ENCODE data around the gene MED10.

The MED10 gene

DNA sequence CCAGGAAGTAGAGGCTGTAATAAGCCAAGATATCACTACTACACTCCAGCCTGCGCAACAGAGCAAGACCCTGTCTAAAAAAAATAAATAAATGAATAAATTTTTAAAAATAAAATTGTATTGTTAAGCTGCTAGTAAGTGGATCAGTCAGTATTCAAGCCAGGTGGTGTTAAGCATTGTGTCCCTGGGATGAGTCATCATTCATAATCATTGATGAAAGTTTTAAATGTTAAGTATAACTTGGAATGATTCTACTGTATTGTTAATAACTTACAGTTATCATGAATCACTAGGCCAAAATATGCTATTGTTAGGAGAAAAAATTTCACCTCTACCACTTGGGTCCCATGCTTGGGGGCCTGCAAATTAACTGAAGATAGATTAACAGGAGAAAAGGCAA is 38.2 kb downstream of the MED10 start:
- H3K4me1 ChIP-seq (ENCODE audit: control insufficient read depth, insufficient read depth, low read length, poor library complexity, severe bottlenecking), result no peaks in the 10 kb centered on the region
- H3K27ac ChIP-seq (ENCODE audit: insufficient read depth, low read length, poor library complexity, severe bottlenecking), result no peak overlapping the region
- no peak for DNase-seq
- H3K36me3 ChIP-seq (ENCODE audit: control insufficient read depth, insufficient read depth, low read length), result no peaks in the 10 kb centered on the region
- H3K9me3 ChIP-seq (ENCODE audit: control insufficient read depth, low read length), result no peaks in the 10 kb centered on the region
- H3K4me3 ChIP-seq (ENCODE audit: insufficient read depth, low read depth, low read length, poor library complexity, severe bottlenecking), result no peak overlapping the region
- no peaks in the 10 kb centered on the region for H3K27me3 ChIP-seq (replicated peaks; ENCODE audit: control insufficient read depth, insufficient read depth, low read length, poor library complexity, severe bottlenecking)

DNA sequence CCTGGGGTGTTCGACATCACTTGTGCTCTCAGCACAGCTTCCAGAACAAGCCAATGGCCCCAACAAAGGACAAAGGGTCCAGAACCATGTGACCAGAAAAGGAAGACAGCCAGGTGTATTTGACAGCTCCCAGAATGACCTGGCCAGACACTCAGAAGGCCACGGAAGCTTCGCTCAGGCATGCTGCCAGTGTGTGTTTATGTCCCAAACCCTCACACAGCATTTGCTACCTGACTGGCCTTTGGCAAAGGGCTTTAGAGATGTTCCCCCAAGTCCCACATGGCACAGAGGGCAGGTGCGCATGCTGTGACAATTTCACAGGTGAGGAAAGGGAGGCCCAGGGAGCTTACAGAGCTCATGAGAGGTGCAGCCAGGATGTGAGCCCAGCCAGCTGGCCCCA is 39.5 kb downstream of the MED10 start:
- H3K27ac ChIP-seq (ENCODE audit: insufficient read depth, low read length, poor library complexity, severe bottlenecking), result no peak overlapping the region
- no peak overlapping the region for H3K4me3 ChIP-seq (ENCODE audit: insufficient read depth, low read depth, low read length, poor library complexity, severe bottlenecking)
- H3K9me3 ChIP-seq (ENCODE audit: control insufficient read depth, low read length), result no peaks in the 10 kb centered on the region
- no peak for DNase-seq
- H3K27me3 ChIP-seq (replicated peaks; ENCODE audit: control insufficient read depth, insufficient read depth, low read length, poor library complexity, severe bottlenecking), result no peaks in the 10 kb centered on the region
- H3K4me1 ChIP-seq (ENCODE audit: control insufficient read depth, insufficient read depth, low read length, poor library complexity, severe bottlenecking), result no peaks in the 10 kb centered on the region
- no peaks in the 10 kb centered on the region for H3K36me3 ChIP-seq (ENCODE audit: control insufficient read depth, insufficient read depth, low read length)

DNA sequence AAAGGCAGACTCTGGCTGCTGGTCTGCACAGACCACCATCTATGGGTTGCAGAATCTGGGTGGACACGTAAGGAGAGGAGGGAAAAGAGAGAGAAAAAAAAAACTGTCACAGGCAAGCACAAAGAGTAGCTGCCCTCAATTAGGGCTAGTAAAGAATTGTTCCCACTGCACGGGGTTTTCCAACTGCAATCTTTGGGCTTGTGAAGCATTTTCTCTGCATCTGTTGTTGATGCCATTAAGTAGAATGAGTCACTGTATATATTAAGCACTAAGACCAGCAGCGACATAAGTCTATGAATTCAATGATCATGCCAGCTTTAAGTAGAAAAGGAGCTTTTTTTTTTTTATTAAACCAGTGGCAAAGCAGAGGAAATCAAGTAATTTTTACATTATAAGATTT is 40.2 kb downstream of the MED10 start:
- no peaks in the 10 kb centered on the region for H3K9me3 ChIP-seq (ENCODE audit: control insufficient read depth, low read length)
- H3K36me3 ChIP-seq (ENCODE audit: control insufficient read depth, insufficient read depth, low read length), result no peaks in the 10 kb centered on the region
- H3K27ac ChIP-seq (ENCODE audit: insufficient read depth, low read length, poor library complexity, severe bottlenecking), result no peak overlapping the region
- H3K27me3 ChIP-seq (replicated peaks; ENCODE audit: control insufficient read depth, insufficient read depth, low read length, poor library complexity, severe bottlenecking), result no peaks in the 10 kb centered on the region
- no peaks in the 10 kb centered on the region for H3K4me1 ChIP-seq (ENCODE audit: control insufficient read depth, insufficient read depth, low read length, poor library complexity, severe bottlenecking)
- no peak overlapping the region for H3K4me3 ChIP-seq (ENCODE audit: insufficient read depth, low read depth, low read length, poor library complexity, severe bottlenecking)
- DNase-seq, result no peak

DNA sequence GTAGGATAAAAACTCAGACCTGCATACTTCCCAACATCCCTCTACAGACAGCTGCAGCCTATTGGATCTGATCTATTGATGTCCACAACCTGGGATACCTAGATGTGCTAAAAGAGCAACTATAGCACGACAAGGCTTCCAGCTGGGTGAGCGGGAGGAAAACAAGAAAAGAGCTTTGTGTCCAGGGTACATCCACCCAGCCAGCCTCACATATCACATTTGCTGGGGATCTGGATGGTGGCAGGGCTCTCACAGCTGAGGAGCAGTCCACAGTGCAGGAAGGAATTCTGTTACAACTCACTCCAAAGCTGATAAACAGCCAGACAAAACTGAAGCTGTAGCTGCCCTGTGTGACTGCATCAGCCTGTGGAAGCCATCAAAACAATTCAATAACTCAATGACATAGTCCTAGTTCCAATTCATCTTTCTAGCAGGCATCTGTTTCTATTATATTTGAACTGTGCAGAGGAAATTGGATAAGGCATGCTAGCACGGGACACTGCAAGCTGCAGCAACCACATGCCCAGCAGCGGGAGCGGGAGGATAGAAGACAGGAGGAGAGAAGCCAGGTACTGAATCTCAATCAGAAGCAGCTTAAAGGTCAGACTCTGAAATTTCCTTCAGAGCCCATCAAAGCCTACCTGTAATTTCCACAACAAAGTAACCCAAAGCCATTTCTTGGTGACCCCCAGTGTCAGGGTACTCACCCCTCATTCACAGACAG is 45.0 kb downstream of the MED10 start:
- Histone ChIP-seq H3K9me3 (ENCODE audit: control insufficient read depth, low read length) (peaks cover 5% of the 10 kb centered on the region), H3K27me3 (replicated peaks; ENCODE audit: control insufficient read depth, insufficient read depth, low read length, poor library complexity, severe bottlenecking) (no peaks in the 10 kb centered on the region), H3K4me1 (ENCODE audit: control insufficient read depth, insufficient read depth, low read length, poor library complexity, severe bottlenecking) (no peaks in the 10 kb centered on the region), H3K4me3 (ENCODE audit: insufficient read depth, low read depth, low read length, poor library complexity, severe bottlenecking) (no peak overlapping the region), H3K36me3 (ENCODE audit: control insufficient read depth, insufficient read depth, low read length) (no peaks in the 10 kb centered on the region), H3K27ac (ENCODE audit: insufficient read depth, low read length, poor library complexity, severe bottlenecking) (no peak overlapping the region)
- no peak for DNase-seq

DNA sequence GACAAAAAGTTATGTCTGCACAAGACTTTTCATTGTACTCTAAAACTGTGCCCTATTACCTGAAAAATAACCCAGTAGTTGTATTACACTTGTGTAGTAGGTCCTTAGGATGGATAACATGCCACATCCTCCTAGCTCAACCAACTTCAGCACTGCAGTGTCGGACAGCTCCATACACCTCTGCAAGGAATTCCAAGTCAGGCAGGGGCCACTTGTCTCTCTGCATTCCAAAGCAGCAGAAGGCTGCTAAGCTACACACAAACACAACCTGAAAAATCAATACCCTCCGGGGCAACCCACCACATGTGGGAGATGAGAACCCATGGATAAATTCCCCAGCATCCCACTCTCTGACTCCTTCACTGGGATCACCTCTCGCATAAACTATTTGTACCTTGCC is 50.2 kb downstream of the MED10 start:
- no peaks in the 10 kb centered on the region for H3K27me3 ChIP-seq (replicated peaks; ENCODE audit: control insufficient read depth, insufficient read depth, low read length, poor library complexity, severe bottlenecking)
- no peak overlapping the region for H3K4me3 ChIP-seq (ENCODE audit: insufficient read depth, low read depth, low read length, poor library complexity, severe bottlenecking)
- no peaks in the 10 kb centered on the region for H3K36me3 ChIP-seq (ENCODE audit: control insufficient read depth, insufficient read depth, low read length)
- no peak for DNase-seq
- H3K9me3 ChIP-seq (ENCODE audit: control insufficient read depth, low read length), result peaks cover 5% of the 10 kb centered on the region
- H3K27ac ChIP-seq (ENCODE audit: insufficient read depth, low read length, poor library complexity, severe bottlenecking), result no peak overlapping the region
- no peaks in the 10 kb centered on the region for H3K4me1 ChIP-seq (ENCODE audit: control insufficient read depth, insufficient read depth, low read length, poor library complexity, severe bottlenecking)

DNA sequence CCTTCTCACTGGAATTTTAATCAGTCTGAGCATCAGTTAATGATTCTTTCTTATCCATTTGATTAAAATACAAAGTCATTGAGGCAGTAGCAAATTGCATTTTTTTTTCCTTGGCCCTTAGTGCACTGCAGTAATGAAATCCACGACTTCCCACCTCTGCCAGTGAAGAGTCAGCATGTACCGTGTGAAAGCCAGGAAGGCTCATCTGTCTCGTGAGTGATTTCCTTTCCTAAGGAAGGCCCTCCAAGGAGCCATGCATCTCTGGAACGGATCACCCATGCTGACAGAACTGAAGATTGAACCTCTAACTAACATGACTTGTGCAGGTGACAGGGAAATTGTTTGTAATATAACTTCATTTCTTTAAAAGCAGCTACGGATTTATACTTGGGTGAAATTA is 51.6 kb downstream of the MED10 start:
- H3K4me3 ChIP-seq (ENCODE audit: insufficient read depth, low read depth, low read length, poor library complexity, severe bottlenecking), result no peak overlapping the region
- DNase-seq, result no peak
- no peaks in the 10 kb centered on the region for H3K27me3 ChIP-seq (replicated peaks; ENCODE audit: control insufficient read depth, insufficient read depth, low read length, poor library complexity, severe bottlenecking)
- H3K27ac ChIP-seq (ENCODE audit: insufficient read depth, low read length, poor library complexity, severe bottlenecking), result no peak overlapping the region
- H3K9me3 ChIP-seq (ENCODE audit: control insufficient read depth, low read length), result peaks cover 5% of the 10 kb centered on the region
- H3K36me3 ChIP-seq (ENCODE audit: control insufficient read depth, insufficient read depth, low read length), result no peaks in the 10 kb centered on the region
- no peaks in the 10 kb centered on the region for H3K4me1 ChIP-seq (ENCODE audit: control insufficient read depth, insufficient read depth, low read length, poor library complexity, severe bottlenecking)

DNA sequence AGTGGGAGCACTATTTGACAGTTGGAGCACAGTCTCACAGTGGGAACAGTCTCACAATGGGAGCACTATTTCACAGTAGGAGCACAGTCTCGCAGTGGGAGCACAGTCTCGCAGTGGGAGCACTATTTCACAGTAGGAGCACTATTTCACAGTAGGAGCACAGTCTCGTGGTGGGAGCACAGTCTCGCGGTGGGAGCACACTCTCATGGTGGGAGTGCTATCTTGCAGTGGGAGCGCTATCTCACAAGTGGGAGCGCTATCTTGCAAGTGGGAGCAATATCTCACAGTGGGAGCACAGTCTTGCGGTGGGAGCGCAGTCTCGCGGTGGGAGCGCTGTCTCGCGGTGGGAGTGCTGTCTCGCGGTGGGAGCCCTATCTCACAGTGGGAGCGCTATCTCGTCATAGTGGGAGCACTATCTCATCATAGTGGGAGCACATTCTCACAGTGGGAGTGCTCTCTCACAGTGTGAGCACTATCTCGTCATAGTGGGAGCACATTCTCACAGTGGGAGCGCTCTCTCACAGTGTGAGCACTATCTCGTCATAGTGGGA is 56.1 kb downstream of the MED10 start:
- Histone ChIP-seq H3K4me3 (ENCODE audit: insufficient read depth, low read depth, low read length, poor library complexity, severe bottlenecking) (no peak overlapping the region), H3K36me3 (ENCODE audit: control insufficient read depth, insufficient read depth, low read length) (no peaks in the 10 kb centered on the region), H3K4me1 (ENCODE audit: control insufficient read depth, insufficient read depth, low read length, poor library complexity, severe bottlenecking) (no peaks in the 10 kb centered on the region), H3K27me3 (replicated peaks; ENCODE audit: control insufficient read depth, insufficient read depth, low read length, poor library complexity, severe bottlenecking) (no peaks in the 10 kb centered on the region), H3K9me3 (ENCODE audit: control insufficient read depth, low read length) (no peaks in the 10 kb centered on the region), H3K27ac (ENCODE audit: insufficient read depth, low read length, poor library complexity, severe bottlenecking) (no peak overlapping the region)
- DNase-seq, result no peak
